PFSK-1 (cell line): ENCODE measurements around the gene ADAMTS17.

Experiments
- FOXP2 ChIP-seq: optimal IDR thresholded peaks from 2 replicates; pipeline ENCODE3; 2011; ENCODE audit warnings: borderline replicate concordance, control low read depth, inconsistent platforms; ENCODE audit not compliant: insufficient read depth; ENCODE audit errors: extremely low read length, extremely low read depth
- POLR2AphosphoS5 ChIP-seq: IDR thresholded peaks from 2 replicates; pipeline ENCODE4 v1.6.1; 2012; ENCODE audit warnings: low read depth, mild to moderate bottlenecking, control low read depth, low read length, moderate library complexity
- REST ChIP-seq, 2 experiments: IDR thresholded peaks; 2 replicates each; pipeline versions ENCODE4 v1.6.1 to v1.8.0; 2011 to 2012; ENCODE audit warnings: low read depth in 2 of 2, low read length in 2 of 2, control low read depth in 1 of 2, inconsistent platforms in 1 of 2, mild to moderate bottlenecking in 1 of 2, moderate library complexity in 1 of 2; ENCODE audit not compliant: insufficient read depth in 1 of 2
- SIN3A ChIP-seq: IDR thresholded peaks from 2 replicates; pipeline ENCODE4 v1.6.1; 2012; ENCODE audit warnings: mild to moderate bottlenecking, low read length, moderate library complexity, borderline replicate concordance; ENCODE audit not compliant: insufficient read depth

- no peak for TF ChIP-seq REST (IDR thresholded peaks at IDR 0.05; ENCODE audit: insufficient read depth in 1 of 2, low read depth in 2 of 2, low read length in 2 of 2)
- no peak for TF ChIP-seq FOXP2
- no peak for TF ChIP-seq SIN3A
- TF ChIP-seq POLR2AphosphoS5 = no peak
Measured at GRCh38 chr15:99993262-99993661, 348.5 kb downstream of the ADAMTS17 start.
